ES-I3 (cell line): ENCODE data around the gene SLC9C1.

Experiments used
- H3K36me3 ChIP-seq: 2 replicates; pipeline ENCODE4 v1.6.1; 2013; ENCODE audit warnings: mild to moderate bottlenecking, low read length, control low read depth, moderate library complexity; ENCODE audit not compliant: insufficient read depth
- H3K4me1 ChIP-seq: 2 replicates; pipeline ENCODE4 v1.6.1; 2013; ENCODE audit warnings: mild to moderate bottlenecking, control low read depth, low read length; ENCODE audit not compliant: insufficient read depth
- H3K9ac ChIP-seq: 2 replicates; pipeline ENCODE4 v1.6.1; 2013; ENCODE audit warnings: low read depth, mild to moderate bottlenecking, low read length, moderate library complexity
- H3K9me3 ChIP-seq: 2 replicates; pipeline ENCODE4 v1.6.1; 2013; ENCODE audit warnings: mild to moderate bottlenecking, low read length, moderate library complexity; ENCODE audit not compliant: control insufficient read depth, insufficient read depth

The SLC9C1 gene

DNA sequence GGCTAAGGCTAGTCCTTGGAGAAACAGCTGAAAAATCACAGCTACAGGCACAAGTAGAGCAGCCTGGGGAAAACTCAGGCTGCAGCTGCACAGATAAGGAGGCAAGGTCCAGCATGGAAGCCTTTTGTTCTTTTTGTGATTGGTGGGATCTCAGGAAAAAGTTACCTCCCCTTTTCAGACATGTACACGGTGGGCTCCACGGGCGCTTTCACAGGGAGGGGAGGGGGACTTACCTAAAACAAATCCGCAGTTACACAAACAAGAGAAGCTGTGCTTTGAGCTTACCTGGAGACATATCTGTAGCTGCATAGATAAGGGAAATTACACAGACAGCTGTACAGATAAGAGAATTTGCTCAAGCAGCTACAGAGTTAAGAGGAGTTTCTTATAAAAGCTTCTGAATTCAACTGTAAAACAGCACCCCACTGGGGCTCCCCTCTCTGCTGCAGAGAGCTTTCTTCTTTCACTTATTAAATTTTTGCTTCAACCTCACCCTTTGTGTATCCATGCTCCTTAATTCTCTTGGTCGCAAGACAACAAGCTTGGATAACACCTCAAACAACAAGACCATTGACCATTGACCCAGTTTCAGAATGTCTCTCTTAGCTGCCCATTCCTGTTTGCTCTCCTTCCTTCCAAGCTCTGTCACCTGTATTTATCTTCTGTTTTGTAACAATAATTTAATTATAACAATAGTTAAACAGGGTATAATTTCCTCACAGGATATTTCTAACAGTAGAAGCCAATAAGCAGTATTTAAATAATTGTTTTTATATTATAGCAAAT, 28.0 kb upstream of the SLC9C1 start:
- no peaks in the 10 kb centered on the region for H3K36me3 ChIP-seq

GRCh38 chr3:112320691-112321090, 26.7 kb upstream of the SLC9C1 start:
- H3K9me3 ChIP-seq: peaks cover 9% of the 10 kb centered on the region
- no peaks in the 10 kb centered on the region for H3K36me3 ChIP-seq
- H3K9ac ChIP-seq: no peak overlapping the region
- H3K4me1 ChIP-seq: peaks cover 16% of the 10 kb centered on the region; the same call in 1 of the 2 replicates

More for the DNA sequence above, 28.0 kb upstream of the SLC9C1 start:
- peaks cover 2% of the 10 kb centered on the region; the same call in 1 of the 2 replicates for H3K9me3 ChIP-seq
- H3K9ac ChIP-seq: no peak overlapping the region
- peaks cover 23% of the 10 kb centered on the region for H3K4me1 ChIP-seq

- Histone ChIP-seq H3K9ac (no peak overlapping the region), H3K4me1 (peaks cover 16% of the 10 kb centered on the region; the same call in 1 of the 2 replicates), H3K36me3 (no peaks in the 10 kb centered on the region), H3K9me3 (peaks cover 11% of the 10 kb centered on the region)
Measured at GRCh38 chr3:112319516-112320276, 25.7 kb upstream of the SLC9C1 start.

GRCh38 chr3:112315791-112316190, 21.8 kb upstream of the SLC9C1 start:
- H3K36me3 ChIP-seq: no peaks in the 10 kb centered on the region; the same call in 1 of the 2 replicates
- H3K9me3 ChIP-seq: peaks cover 11% of the 10 kb centered on the region
- peaks cover 8% of the 10 kb centered on the region; the same call in 1 of the 2 replicates for H3K4me1 ChIP-seq
- H3K9ac ChIP-seq: no peak overlapping the region

GRCh38 chr3:112314649-112315048, 20.6 kb upstream of the SLC9C1 start:
- Histone ChIP-seq H3K9me3 (peaks cover 11% of the 10 kb centered on the region), H3K9ac (no peak overlapping the region), H3K36me3 (no peaks in the 10 kb centered on the region; the same call in 1 of the 2 replicates), H3K4me1 (peaks cover 5% of the 10 kb centered on the region; the same call in 1 of the 2 replicates)

- no peaks in the 10 kb centered on the region; the same call in 1 of the 2 replicates for H3K36me3 ChIP-seq
- H3K9ac ChIP-seq: no peak overlapping the region
- H3K9me3 ChIP-seq: no peaks in the 10 kb centered on the region
- H3K4me1 ChIP-seq: peaks cover 15% of the 10 kb centered on the region
Measured at GRCh38 chr3:112308151-112308911, 14.3 kb upstream of the SLC9C1 start.

DNA sequence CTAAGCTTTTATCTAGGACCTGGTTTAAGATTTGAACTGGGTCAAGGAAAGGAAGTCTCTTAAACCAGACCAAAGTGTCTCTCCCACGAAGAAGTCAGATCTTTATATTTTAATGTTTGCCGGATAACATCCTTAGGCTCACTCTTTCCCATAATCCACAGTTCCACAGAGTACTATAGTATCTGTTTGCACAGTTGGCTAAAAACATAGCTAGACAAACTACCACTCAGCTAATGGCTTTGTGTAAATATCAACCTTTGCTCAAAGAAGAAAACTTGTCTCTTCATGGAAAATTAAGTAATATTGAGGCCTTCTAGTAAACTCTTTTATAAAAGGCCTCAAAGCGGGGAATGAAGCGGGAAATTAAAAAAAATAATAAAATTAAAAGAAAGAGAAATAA, 13.5 kb upstream of the SLC9C1 start:
- H3K9me3 ChIP-seq: no peaks in the 10 kb centered on the region
- no peak overlapping the region for H3K9ac ChIP-seq
- H3K36me3 ChIP-seq: no peaks in the 10 kb centered on the region
- H3K4me1 ChIP-seq: peaks cover 15% of the 10 kb centered on the region

DNA sequence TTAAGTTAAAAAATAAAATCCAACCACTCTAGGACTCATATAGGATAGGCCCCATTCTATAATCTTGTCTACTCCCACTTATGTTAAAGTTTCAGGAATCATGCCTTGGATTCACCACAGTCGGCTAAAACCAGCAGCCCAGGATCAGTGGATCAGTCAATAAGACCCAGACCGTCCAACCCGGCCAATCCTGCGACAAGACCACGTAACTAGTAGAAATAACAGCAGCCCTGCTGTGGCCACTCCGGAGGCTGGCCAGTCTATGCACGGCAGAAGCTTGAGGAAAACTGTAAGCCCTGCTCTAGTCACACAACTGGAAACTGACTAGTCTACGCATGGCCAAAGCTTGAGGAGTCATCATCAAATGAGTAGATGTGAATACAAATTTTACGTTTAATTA, 12.8 kb upstream of the SLC9C1 start:
- Histone ChIP-seq H3K36me3 (peaks cover 2% of the 10 kb centered on the region; the same call in 1 of the 2 replicates), H3K4me1 (peaks cover 21% of the 10 kb centered on the region), H3K9me3 (0 out of 2 replicates have a peak, but pooled peaks cover 4% of the 10 kb centered on the region), H3K9ac (no peak overlapping the region)

GRCh38 chr3:112304611-112305010, 10.6 kb upstream of the SLC9C1 start:
- Histone ChIP-seq H3K9ac (peak overlapping the region; percentile 64), H3K36me3 (peaks cover 2% of the 10 kb centered on the region; the same call in 1 of the 2 replicates), H3K4me1 (peaks cover 21% of the 10 kb centered on the region), H3K9me3 (0 out of 2 replicates have a peak, but pooled peaks cover 8% of the 10 kb centered on the region)

DNA sequence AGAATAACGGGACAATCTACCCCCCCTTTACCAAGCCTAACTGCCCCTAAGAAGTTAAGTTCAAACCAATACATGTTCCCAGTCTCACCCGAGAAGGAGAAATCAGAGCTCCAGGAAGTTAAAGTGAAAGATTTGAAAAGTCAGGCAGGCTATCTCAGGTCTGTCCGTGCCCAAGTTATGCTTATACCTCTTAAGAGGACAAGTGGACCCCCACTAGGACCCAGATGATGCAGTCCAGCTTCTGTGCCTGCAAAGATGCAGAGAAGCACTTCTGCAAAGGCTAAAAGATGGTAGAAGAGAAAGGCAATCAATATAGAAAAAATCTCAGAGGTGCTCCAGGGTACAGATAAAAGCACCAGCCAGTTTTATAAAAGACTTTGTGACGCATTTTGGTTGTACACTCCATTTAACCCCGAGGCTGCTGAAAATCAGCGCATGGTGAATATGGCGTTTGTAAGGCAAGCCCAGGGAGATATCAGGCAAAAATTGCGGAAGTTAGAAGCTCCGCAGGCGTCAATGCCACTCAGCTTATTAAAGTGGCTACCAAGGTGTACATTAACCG, 9.8 kb upstream of the SLC9C1 start:
- Histone ChIP-seq H3K4me1 (peaks cover 21% of the 10 kb centered on the region), H3K9ac (peak overlapping the region; percentile 64), H3K9me3 (0 out of 2 replicates have a peak, but pooled peaks cover 8% of the 10 kb centered on the region), H3K36me3 (peaks cover 2% of the 10 kb centered on the region; the same call in 1 of the 2 replicates)

DNA sequence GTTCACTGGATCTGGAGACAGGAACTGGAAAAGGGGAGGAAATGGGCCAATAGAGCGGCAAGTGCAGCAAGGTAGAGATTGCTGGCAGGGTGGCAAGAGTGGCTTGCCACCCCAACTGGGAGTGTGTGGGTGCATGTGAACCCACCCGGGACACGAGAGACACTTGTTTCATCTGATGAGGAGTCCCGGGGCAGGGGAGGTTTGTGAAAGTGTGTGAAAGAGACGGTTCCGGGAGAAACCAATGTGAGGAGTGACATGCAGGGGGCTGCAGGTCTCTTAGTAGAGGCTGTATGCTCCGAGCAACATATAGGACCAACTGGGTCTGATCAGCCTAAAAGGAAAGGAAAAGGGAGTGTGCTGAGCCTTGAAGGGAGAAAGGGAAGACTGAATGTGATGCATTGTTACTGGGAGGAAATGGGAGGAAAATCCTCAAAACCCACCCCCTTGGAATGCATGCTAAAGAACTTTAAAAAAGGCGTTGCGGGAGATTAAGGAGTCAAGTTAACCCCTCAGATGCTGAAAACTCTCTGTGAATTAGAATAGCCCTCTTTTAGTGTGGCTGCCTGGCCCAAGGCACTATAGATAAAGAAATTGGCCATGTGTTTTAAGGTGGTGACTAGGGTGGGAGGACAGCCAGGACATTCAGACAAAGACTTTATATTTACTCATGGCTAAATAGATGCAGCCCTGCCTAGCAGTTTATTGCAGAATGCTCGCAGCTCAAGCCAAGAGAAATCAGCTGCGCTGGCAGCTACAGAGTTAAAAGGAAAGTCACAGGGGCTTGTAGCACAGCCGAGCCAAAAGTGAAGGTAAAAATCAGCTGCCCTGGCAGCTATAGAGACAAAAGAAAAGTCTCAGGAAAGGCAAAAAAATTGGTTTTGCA, 9.1 kb upstream of the SLC9C1 start:
- peaks cover 2% of the 10 kb centered on the region; the same call in 1 of the 2 replicates for H3K36me3 ChIP-seq
- 0 out of 2 replicates have a peak, but pooled peaks cover 8% of the 10 kb centered on the region for H3K9me3 ChIP-seq
- H3K9ac ChIP-seq: peak overlapping the region; percentile 64
- peaks cover 17% of the 10 kb centered on the region for H3K4me1 ChIP-seq

DNA sequence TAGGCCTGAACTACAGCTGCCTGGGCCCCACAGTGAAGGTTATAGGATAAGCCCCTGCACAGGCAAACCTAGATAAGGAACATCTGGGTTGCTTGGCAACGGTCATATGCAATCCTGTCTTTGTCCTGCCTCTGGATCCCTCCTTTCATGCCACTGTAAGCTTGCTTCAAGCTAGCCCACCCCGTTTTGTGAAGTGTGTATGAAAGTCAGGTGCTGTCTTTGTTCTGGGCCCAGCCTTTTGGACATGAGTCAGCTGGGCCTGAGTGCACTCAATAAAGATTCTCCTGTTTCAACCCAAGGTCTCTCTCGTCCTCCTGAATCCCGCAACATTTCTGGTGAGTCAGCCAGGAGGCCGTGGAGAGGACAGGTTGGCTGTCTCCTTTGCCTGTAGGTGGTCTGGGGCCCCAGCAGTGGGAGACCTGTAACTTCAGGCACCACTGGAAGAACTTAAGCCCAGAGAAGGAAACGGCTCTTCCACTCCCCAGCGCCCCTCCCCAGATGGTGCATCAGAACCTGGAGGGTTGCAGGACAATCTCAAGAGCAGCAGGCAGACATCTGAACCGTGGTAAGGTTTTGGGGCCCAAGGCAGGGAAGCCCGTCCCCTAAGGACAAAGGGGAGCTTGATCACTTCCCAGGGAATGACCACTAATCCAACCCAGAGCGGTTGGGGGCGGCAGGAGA, 8.3 kb upstream of the SLC9C1 start:
- Histone ChIP-seq H3K9ac (peak overlapping the region; percentile 64; the same call in 1 of the 2 replicates), H3K4me1 (peaks cover 17% of the 10 kb centered on the region), H3K36me3 (peaks cover 2% of the 10 kb centered on the region; the same call in 1 of the 2 replicates), H3K9me3 (0 out of 2 replicates have a peak, but pooled peaks cover 8% of the 10 kb centered on the region)
